HG03354 (cell line): ENCODE data around the gene NACC1.

Experiments
- ATAC-seq: cut with Tn5 transposase; IDR thresholded peaks from one replicate; pipeline ENCODE4 v1.9.1; 2021; ENCODE audit warnings: mild to moderate bottlenecking; ENCODE audit not compliant: unreplicated experiment, poor library complexity, severe bottlenecking

NACC1 gene

GRCh38 chr19:13098277-13099072 is 19.6 kb upstream of the NACC1 start:
- ATAC-seq, result no peak

GRCh38 chr19:13099073-13099999 is 18.7 kb upstream of the NACC1 start:
- no peak for ATAC-seq

GRCh38 chr19:13100031-13100588 is 18.0 kb upstream of the NACC1 start:
- ATAC-seq, result no peak

DNA sequence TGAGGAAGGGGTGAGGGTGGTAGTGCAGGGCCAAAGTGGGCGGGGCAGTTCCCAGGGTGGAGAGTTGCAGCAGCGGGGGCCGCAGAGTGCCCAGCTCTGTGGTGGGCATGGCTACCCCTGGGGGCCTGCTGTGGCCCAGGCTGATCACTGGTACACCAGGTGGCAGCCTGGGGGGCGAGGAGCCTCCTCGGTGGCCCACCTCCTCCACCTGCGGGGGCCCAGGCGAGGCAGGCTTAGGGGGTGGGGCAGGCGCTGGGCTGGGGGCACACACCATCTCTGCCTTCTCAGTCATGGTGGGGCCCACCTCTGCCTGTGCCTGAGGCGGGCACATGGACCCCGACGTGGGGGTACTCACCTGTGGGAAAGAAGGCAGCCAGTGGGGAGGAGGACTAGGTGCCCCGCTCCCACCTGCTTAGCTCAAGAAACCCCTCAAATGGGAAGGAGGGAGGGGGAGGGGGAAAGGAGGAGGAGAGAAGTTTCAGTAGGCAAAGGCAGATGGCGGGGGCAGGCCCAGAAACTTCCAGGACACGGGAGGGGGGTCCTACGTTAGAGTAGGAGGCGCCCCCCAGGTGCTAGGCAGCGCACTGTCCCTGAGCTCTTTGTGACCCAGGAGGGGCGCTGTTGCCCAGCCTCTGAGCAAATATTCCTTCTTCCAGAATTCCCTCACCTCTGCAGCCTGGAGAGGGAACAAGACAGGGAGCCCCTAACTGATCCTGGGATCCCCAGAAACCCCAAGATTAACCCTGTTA is 17.0 kb upstream of the NACC1 start:
- ATAC-seq, result no peak

DNA sequence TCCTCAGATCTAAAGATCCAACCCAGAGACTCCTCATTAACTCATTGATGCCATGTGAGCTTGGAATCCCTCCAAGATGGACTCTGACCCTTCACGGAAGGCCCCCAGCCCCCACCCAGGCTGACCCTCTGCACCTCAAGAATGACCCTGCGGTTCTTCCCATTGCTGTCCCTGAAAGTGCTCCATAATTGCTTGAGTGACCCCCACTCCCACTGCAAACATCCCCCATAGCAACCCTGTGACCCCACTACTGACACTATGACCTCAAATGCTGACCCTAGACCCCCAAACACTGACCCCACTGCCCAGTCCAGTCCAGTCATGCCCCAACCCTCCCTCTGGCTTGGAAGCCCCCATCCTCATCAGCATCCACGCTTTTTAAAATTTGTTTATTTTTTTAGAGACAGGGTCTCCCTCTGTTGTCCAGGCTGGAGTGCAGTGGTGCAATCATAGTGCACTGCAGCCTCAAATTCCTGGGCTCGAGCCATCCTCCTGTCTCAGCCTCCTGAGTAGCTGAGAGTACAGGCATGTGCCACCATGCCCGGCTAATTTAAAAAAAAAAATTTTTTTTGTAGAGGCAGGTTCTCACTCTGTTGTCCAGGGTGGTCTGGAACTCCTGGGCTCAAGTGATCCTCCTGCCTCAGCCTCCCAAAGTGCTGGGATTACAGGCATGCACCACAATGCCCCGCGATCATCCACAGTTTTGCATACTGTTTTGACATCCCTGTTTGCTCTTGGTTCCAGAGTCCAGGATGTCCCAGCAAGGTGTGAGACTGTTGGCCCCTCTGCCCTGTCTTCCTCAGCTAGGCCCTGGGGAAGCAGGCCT is 16.3 kb upstream of the NACC1 start:
- no peak for ATAC-seq

GRCh38 chr19:13102416-13102665 is 15.7 kb upstream of the NACC1 start:
- peak; percentile 2 for ATAC-seq

DNA sequence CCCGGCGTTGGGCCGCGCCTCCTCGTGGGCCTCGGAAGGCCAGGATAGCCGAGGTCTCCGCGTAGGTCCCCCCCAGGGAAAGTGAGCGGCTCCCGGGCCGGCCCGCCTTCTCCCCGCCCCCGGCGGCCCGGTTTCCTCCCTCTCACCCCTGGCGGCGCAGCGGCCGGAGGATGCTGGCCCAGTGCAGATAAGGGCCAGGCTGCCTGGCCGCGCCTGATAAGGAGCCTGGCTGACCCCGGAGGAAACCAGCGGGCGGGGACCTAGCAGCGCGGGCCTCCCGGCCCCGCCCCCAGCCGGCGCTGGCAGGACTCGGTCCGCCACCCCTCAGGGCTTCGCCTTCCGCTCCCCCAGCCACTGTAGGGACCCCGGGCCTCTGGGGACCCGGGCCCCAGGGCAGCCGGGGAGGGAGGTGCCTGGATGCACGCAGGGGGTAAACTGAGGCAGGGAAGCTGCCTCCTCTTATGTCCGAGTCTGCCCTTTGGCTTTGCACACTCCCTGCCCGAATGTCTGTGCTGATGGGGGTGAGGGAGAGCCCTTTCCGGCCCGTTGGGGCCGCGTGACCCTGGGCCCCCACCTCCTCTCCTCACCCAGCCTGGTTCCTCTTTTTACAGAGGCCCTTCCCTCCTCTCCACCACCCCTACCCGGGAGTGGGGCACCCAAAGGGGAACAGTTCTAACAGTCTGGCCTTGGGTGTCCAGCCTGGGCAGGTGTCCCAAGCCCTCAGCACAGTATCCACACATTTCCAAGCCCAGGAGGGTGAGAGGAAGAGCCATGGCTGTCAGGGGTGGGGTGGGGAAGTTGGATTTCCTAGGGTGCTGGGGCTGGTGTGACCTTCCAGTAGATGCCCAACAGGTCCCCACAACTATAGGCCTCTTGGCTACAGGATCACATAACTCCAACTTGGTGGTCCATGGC is 15.1 kb upstream of the NACC1 start, which contains the start of gene LYL1:
Gene LYL1, minus strand, starts transcription at position 193 of the 915 bp plus-strand sequence. CDS start 1,687 bp downstream, outside the sequence.
- peak; percentile 42 for ATAC-seq

GRCh38 chr19:13103581-13104359 is 14.3 kb upstream of the NACC1 start:
- peak; percentile 2 for ATAC-seq

GRCh38 chr19:13104360-13104847 is 13.7 kb upstream of the NACC1 start:
- peak; percentile 39 for ATAC-seq

GRCh38 chr19:13104848-13105711 is 13.0 kb upstream of the NACC1 start:
- no peak for ATAC-seq

GRCh38 chr19:13109361-13110098 is 8.5 kb upstream of the NACC1 start:
- no peak for ATAC-seq

DNA sequence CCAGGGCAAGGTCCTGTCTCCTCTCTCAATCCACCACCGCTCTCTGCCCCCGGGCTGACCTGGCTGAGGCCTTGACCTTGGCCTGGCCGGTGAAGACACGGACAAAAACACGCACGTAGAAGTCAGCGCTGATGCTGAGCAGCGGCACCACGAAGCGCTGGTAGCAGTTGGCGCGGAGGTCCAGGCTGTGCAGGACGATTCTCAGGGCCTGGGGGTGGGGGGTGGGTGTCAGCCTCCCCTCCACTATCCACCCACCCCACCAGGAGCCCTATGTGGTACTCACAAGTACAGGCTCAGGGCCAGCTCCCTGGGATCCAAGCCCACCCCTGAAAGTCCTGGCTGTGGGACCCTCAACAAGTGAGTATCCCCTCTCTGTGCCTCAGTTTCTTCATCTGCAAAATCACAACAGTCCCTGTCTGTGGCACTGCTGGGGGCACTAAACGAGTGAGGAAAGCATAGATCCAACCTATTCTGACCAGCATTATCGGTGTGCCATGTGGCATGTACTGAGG is 7.9 kb upstream of the NACC1 start:
- no peak for ATAC-seq

- no peak for ATAC-seq
Observed at GRCh38 chr19:13112555-13112954, 5.5 kb upstream of the NACC1 start.

DNA sequence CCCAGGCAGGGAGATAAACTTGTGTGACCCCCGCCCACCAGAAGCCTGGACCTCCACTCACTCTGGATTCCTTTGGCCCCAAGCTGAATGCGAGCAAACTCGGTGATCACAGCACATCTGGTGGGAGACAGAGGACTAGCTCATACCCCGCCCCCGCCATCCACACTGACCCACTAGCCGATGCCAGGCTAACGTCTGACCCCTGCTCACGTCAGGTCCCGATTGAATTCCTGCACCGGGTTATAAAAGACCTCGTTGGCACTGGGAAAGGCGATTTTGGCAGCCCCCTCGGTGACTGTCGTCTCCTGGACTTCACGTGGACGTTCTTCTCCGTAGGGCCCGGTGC is 2.2 kb upstream of the NACC1 start:
- no peak for ATAC-seq

- ATAC-seq, result peak; percentile 59
Observed at GRCh38 chr19:13116282-13117175, 1.5 kb upstream of the NACC1 start, which contains the start of gene TRMT1. Gene TRMT1, minus strand, starts transcription at chr19:13116740. Its CDS starts 341 bp downstream, at chr19:13116399.
